Measurements from ENCODE around the gene MAFG. TPM values are rescaled to one million over a fixed set of nuclear protein-coding genes. Genes with fewer than 3 reads are reported as not detected.

The MAFG gene
- total and polyA plus RNA-seq, 10 donors, result 3.2 to 41.4 (median 23.4) TPM

DNA sequence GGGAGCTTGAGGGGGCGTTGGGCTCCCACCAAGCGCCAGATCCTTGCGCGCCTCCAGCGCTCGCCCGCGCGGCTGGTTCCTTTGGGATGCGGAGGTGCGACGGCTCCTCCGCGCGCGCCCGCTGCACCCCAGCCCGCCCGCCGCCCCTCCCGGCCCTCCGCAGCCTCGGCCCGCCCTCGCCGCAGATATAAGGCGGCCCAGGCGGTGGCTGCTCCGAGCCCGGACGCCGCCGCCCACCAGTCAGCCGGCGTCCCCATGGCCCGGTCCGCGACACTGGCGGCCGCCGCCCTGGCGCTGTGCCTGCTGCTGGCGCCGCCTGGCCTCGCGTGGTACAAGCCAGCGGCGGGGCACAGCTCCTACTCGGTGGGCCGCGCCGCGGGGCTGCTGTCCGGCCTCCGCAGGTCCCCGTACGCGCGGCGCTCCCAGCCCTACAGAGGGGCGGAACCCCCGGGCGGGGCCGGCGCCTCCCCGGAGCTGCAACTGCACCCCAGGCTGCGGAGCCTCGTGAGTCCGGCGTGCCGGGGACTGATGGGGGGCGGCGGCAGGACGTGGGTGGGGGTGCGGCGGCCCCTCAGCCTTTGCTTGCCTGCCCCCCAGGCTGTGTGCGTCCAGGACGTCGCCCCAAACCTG, 25.4 kb downstream of the MAFG start, which contains the start of gene NPB:
Gene NPB (plus strand): TSS at position 216 of the 630 bp plus-strand sequence. CDS start 40 bp downstream, at position 256.
- TF ChIP-seq, protein P1, sequence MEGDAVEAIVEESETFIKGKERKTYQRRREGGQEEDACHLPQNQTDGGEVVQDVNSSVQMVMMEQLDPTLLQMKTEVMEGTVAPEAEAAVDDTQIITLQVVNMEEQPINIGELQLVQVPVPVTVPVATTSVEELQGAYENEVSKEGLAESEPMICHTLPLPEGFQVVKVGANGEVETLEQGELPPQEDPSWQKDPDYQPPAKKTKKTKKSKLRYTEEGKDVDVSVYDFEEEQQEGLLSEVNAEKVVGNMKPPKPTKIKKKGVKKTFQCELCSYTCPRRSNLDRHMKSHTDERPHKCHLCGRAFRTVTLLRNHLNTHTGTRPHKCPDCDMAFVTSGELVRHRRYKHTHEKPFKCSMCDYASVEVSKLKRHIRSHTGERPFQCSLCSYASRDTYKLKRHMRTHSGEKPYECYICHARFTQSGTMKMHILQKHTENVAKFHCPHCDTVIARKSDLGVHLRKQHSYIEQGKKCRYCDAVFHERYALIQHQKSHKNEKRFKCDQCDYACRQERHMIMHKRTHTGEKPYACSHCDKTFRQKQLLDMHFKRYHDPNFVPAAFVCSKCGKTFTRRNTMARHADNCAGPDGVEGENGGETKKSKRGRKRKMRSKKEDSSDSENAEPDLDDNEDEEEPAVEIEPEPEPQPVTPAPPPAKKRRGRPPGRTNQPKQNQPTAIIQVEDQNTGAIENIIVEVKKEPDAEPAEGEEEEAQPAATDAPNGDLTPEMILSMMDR (IDR thresholded peaks at IDR 0.05 in 8 of 11, conservative IDR thresholded peaks at IDR 0.05 in 3 of 11), result no peak
- TF ChIP-seq POLR2AphosphoS5 (IDR thresholded peaks at IDR 0.05) (no peak), POLR2A (IDR thresholded peaks at IDR 0.05) (no peak)
- intact Hi-C loops (cut with DNase I; ENCODE audit: low total_unique reads), result no loop called here
- Histone ChIP-seq H3K4me1 (peaks cover 0 to 24% (median 18%) of the 10 kb centered on the region in 6 donors), H3K27ac (peak within 1 kb of the TSS in 1 of 8 donors; percentile 1), H3K27me3 (replicated peaks in 1 of 7) (peaks cover 0 to 29% (median 16%) of the 10 kb centered on the region in 7 donors), H3K9me3 (no peaks in the 10 kb centered on the region), H3K36me3 (peaks cover 0 to 79% (median 41%) of the 10 kb centered on the region in 6 donors), H3K4me3 (peak within 1 kb of the TSS in 7 of 8 donors; percentile 1 to 63 (median 25))
- WGBS, 5 donors, result 1 to 5% (median 2%) methylated on average over 53 to 79 of the region's 79 CpGs; no CpG with 5 or more reads in 1 of the 5 donors
- no peak for DNase-seq

DNA sequence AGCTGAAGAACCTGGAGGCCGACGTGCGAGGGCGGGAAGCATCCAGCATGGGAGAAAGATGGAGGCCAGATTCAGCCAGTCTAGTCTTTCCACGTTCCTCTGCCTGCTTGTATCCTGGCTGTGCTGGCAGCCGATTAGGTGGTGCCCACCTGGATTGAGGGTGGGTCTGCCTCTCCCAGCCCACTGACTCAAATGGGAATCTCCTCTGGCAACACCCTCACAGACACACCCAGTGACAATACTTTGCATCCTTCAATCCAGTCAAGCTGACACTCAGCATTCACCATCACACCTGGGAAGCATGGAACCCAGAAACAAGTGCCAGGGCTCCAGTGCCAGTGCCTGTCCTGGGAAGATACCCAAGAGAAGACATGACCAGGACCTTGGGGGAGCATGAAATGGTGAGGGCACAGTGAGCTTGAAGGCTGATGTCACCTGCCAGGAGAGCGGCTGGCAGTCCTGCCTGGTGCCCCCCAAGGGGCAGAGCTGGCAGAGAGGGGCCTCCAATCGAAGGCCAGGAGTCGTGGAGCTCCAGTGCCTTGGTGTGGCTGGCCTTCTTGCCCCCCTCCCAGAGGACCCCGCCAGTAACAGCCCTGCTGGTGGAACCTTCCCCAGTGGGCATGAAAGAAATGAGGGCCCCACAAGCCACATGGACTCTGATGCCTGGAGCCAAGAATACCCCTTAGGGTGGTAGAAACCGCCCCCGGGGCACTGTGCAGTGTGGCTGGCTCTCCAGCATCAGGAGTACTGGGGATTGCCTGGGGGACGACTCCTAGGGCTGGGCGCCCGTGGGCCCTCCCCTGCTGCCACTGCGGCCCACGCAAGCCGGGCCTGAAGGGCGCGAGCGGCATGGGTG, 26.1 kb downstream of the MAFG start:
- peaks cover 0 to 29% (median 16%) of the 10 kb centered on the region in 7 donors for H3K27me3 ChIP-seq (replicated peaks in 1 of 7)
- peak overlapping the region in 1 of 8 donors; percentile 1 for H3K27ac ChIP-seq
- H3K4me3 ChIP-seq, result peak overlapping the region in 6 of 8 donors; percentile 4 to 63 (median 24)
- H3K9me3 ChIP-seq, result no peaks in the 10 kb centered on the region
- no peak for DNase-seq
- H3K4me1 ChIP-seq, result peaks cover 0 to 24% (median 18%) of the 10 kb centered on the region in 6 donors
- WGBS, 5 donors, result 53 to 91% (median 55%) methylated on average over 9 to 21 of the region's 21 CpGs
- no peak for TF ChIP-seq POLR2AphosphoS5 (IDR thresholded peaks at IDR 0.05)
- TF ChIP-seq, protein P1 (IDR thresholded peaks at IDR 0.05 in 8 of 11, conservative IDR thresholded peaks at IDR 0.05 in 3 of 11), result no peak
- no peak for TF ChIP-seq POLR2A (IDR thresholded peaks at IDR 0.05)
- H3K36me3 ChIP-seq, result peaks cover 0 to 79% (median 45%) of the 10 kb centered on the region in 6 donors
- intact Hi-C loops (cut with DNase I; ENCODE audit: low total_unique reads), result no loop called here

- Histone ChIP-seq H3K4me1 (peaks cover 0 to 24% (median 18%) of the 10 kb centered on the region in 6 donors), H3K9me3 (no peaks in the 10 kb centered on the region), H3K27ac (no peak overlapping the region), H3K4me3 (no peak overlapping the region), H3K36me3 (peaks cover 0 to 79% (median 55%) of the 10 kb centered on the region in 6 donors), H3K27me3 (replicated peaks in 1 of 7) (peaks cover 0 to 29% (median 16%) of the 10 kb centered on the region in 7 donors)
- no peak for DNase-seq
- peak in 1 of 3 donors; percentile 39 for TF ChIP-seq POLR2AphosphoS5 (IDR thresholded peaks at IDR 0.05)
- TF ChIP-seq, protein P1 (IDR thresholded peaks at IDR 0.05 in 8 of 11, conservative IDR thresholded peaks at IDR 0.05 in 3 of 11), result no peak
- WGBS, 5 donors, result 84 to 91% (median 89%) methylated on average over 14 to 18 of the region's 18 CpGs
- intact Hi-C loops (cut with DNase I; ENCODE audit: low total_unique reads), result no loop called here
These were observed 27.2 kb downstream of the MAFG start for GRCh38 chr17:81900181-81900820.
